HepG2 (cell line): ENCODE results near the gene KMT2B. TPM values are rescaled to one million over a fixed set of nuclear protein-coding genes. Genes with fewer than 3 reads are reported as not detected.

Source experiments
- ATAC-seq: fragments of 200-7000 bp; cut with Tn5 transposase; 3 replicates; pipeline ENCODE4 v1.9.1; 2020; ENCODE audit warnings: mild to moderate bottlenecking, moderate library complexity
- BruUV-seq: library from RNA; stranded (reverse); fragments of 400-500 nt; replicated peaks from 2 replicates; lab custom pipeline; 2021; lab: Mats Ljungman, UMichigan
- CTCF ChIA-PET: fragments of 300-600 bp; formaldehyde crosslinking; extraction: SDS; loops from one replicate; lab custom pipeline; 2021; ENCODE audit warnings: low total read pairs, inconsistent platforms, low intra/inter-chr PET ratio; lab: Yijun Ruan, JAX
- POLR2A ChIA-PET: fragments of 350-600 bp; sonication (Branson Sonifier 250); formaldehyde crosslinking; loops from one replicate; lab custom pipeline; 2020; ENCODE audit warnings: antibody characterized with exemption, inconsistent platforms; lab: Yijun Ruan, JAX
- DNase-seq: peaks from one replicate; pipeline ENCODE4 v3.0.0-alpha.2; 2015; ENCODE audit warnings: low spot score
- FAIRE-seq: peaks from 3 replicates; lab custom pipeline; 2011; peaks lifted over from hg19 to GRCh38; lab: Jason Lieb, UNC
- H2AFZ ChIP-seq: one replicate; pipeline ENCODE4 v1.6.1; 2011; ENCODE audit warnings: low read length, inconsistent platforms
- H3K27ac ChIP-seq: fragments of 300-600 bp; 3 replicates; pipeline ENCODE4 v1.8.0; 2011; ENCODE audit warnings: mixed run types, mild to moderate bottlenecking, mixed read lengths, low read length, inconsistent platforms; ENCODE audit not compliant: insufficient read depth; ENCODE audit errors: extremely low read length
- H3K27me3 ChIP-seq, 2 experiments: fragments of 200-600 bp in 1 of 2; 2 replicates in 1 of 2; 3 replicates in 1 of 2; pipeline versions ENCODE4 v1.6.0 to v1.8.0; 2011; ENCODE audit warnings: low read length in 2 of 2, mild to moderate bottlenecking in 2 of 2, moderate library complexity in 2 of 2, inconsistent platforms in 1 of 2; ENCODE audit not compliant: insufficient read depth in 2 of 2, control insufficient read depth in 1 of 2
- H3K36me3 ChIP-seq, 2 experiments: fragments of 200-600 bp in 1 of 2; replicated peaks in 1 of 2; 2 replicates in 1 of 2; 3 replicates in 1 of 2; pipeline versions ENCODE4 v1.5.1 to v1.8.0; 2011; ENCODE audit warnings: low read length in 2 of 2, inconsistent platforms in 1 of 2; ENCODE audit not compliant: insufficient read depth in 2 of 2, control insufficient read depth in 1 of 2
- H3K4me1 ChIP-seq: 2 replicates; pipeline ENCODE4 v1.5.1; 2012; ENCODE audit warnings: low read length, inconsistent platforms; ENCODE audit not compliant: insufficient read depth
- H3K4me2 ChIP-seq: 2 replicates; pipeline ENCODE4 v1.6.0; 2011; ENCODE audit warnings: low read depth, low read length, inconsistent platforms
- H3K4me3 ChIP-seq, 3 experiments: fragments of 200-600 bp in 1 of 3; sonication (generic), shearing (Covaris generic) in 1 of 3; replicated peaks in 1 of 3; 2 replicates each; pipeline ENCODE4 v1.5.1; 2011 to 2016; ENCODE audit warnings: low read length in 3 of 3, inconsistent platforms in 2 of 3, low read depth in 2 of 3, mild to moderate bottlenecking in 2 of 3, control low read depth in 1 of 3, mixed read lengths in 1 of 3; ENCODE audit not compliant: insufficient read depth in 1 of 3
- H3K79me2 ChIP-seq: one replicate; pipeline ENCODE4 v1.6.1; 2011; ENCODE audit warnings: low read length, inconsistent platforms; ENCODE audit not compliant: insufficient read depth
- H3K9ac ChIP-seq: 2 replicates; pipeline ENCODE4 v1.6.0; 2011; ENCODE audit warnings: mild to moderate bottlenecking, low read depth, low read length, inconsistent platforms; ENCODE audit not compliant: insufficient read depth
- H3K9me3 ChIP-seq: 2 replicates; pipeline ENCODE4 v1.5.1; 2012; ENCODE audit warnings: mild to moderate bottlenecking, low read length
- H4K20me1 ChIP-seq: 2 replicates; pipeline ENCODE4 v1.6.0; 2011; ENCODE audit warnings: inconsistent platforms, mild to moderate bottlenecking, low read length, moderate library complexity; ENCODE audit not compliant: insufficient read depth
- AGO2 ChIP-seq: fragments of 200-400 bp; formaldehyde crosslinking; optimal IDR thresholded peaks from 2 replicates; pipeline ENCODE3; 2017; ENCODE audit warnings: mild to moderate bottlenecking, low read depth, low read length, moderate library complexity
- MLLT10 ChIP-seq: sonication (generic); formaldehyde crosslinking; IDR thresholded peaks from 2 replicates; pipeline ENCODE4 v1.4.0; 2020; ENCODE audit warnings: missing genetic modification reagents
- RBFOX2 ChIP-seq: fragments of 200-400 bp; formaldehyde crosslinking; IDR thresholded peaks from 2 replicates; pipeline ENCODE4 v1.6.1; 2017; ENCODE audit warnings: low read depth, mild to moderate bottlenecking, low read length
- RFX1 ChIP-seq: fragments of 450-650 bp; IDR thresholded peaks from 2 replicates; pipeline ENCODE4 v1.6.1; 2017
- SPEN ChIP-seq: sonication (generic); formaldehyde crosslinking; IDR thresholded peaks from 2 replicates; pipeline ENCODE4 v1.5.1; 2020; ENCODE audit warnings: low read depth, mild to moderate bottlenecking, missing genetic modification reagents
- TEAD2 ChIP-seq: sonication (generic); formaldehyde crosslinking; IDR thresholded peaks from 2 replicates; pipeline ENCODE4 v1.9.0; 2021; ENCODE audit warnings: missing genetic modification reagents
- ZNF263 ChIP-seq: sonication (generic); formaldehyde crosslinking; IDR thresholded peaks from 2 replicates; pipeline ENCODE4 v1.4.0; 2020; ENCODE audit warnings: missing genetic modification reagents
- ZNF557 ChIP-seq: sonication (generic); formaldehyde crosslinking; IDR thresholded peaks from 2 replicates; pipeline ENCODE4 v1.4.0; 2020; ENCODE audit warnings: missing genetic modification reagents
- WGBS: methylation state at CpG from one replicate; pipeline ENCODE4 v1.1.6; 2017; ENCODE audit warnings: low lambda C conversion rate; 5-methylcytosine and 5-hydroxymethylcytosine counted together
- in situ Hi-C: cut with HindIII; loops from 2 replicates; pipeline ENCODE4 v1.10.0; 2017; ENCODE audit warnings: low pct_unique_long_range_greater_than_20kb; ENCODE audit not compliant: extremely low pct_ligation_motif_present
- intact Hi-C: fragments of 100-400 bp; cut with micrococcal nuclease; formaldehyde crosslinking; loops from one replicate; pipeline ENCODE4 v1.10.0; 2022; ENCODE audit not compliant: unreplicated experiment
- polyA plus RNA-seq, 8 experiments: library from polyadenylated mRNA; depleted of rRNA in 3 of 8; stranded (reverse) in 7 of 8; unstranded in 1 of 8; fragments of >200 nt; fragmentation: Illumina TruSeq in 4 of 8; extraction: Trizol in 4 of 8; gene quantifications; 2 replicates each; pipeline versions ENCODE4 v1.2.1 to v1.2.3, GENCODE V29; 2011 to 2016; ENCODE audit warnings: low read depth in 4 of 8, missing spikeins in 1 of 8, mixed read lengths in 1 of 8; ENCODE audit not compliant: insufficient read depth in 1 of 8
- total RNA-seq, 5 experiments: library from RNA; depleted of rRNA; stranded (reverse); fragments of >200 nt; fragmentation: Illumina TruSeq; extraction: Trizol; gene quantifications; 2 replicates each; pipeline ENCODE4 v1.2.3, GENCODE V29; 2016; ENCODE audit warnings: low read depth in 1 of 5
- TF ChIP-seq, protein P1 (sequence below): sonication (generic); formaldehyde crosslinking; IDR thresholded peaks from 2 replicates; pipeline ENCODE4 v1.4.0; 2020; ENCODE audit warnings: missing genetic modification reagents, borderline replicate concordance
- TF ChIP-seq, protein P2 (sequence below): sonication (generic); formaldehyde crosslinking; IDR thresholded peaks from 2 replicates; pipeline ENCODE4 v1.4.0; 2020; ENCODE audit warnings: missing genetic modification reagents

The KMT2B gene
- total and polyA plus RNA-seq, 2 of the 13 experiments (the other 11 are each of a cell fraction or from before 2014, with no cell fraction given) = 6.2 to 16.9 TPM

DNA sequence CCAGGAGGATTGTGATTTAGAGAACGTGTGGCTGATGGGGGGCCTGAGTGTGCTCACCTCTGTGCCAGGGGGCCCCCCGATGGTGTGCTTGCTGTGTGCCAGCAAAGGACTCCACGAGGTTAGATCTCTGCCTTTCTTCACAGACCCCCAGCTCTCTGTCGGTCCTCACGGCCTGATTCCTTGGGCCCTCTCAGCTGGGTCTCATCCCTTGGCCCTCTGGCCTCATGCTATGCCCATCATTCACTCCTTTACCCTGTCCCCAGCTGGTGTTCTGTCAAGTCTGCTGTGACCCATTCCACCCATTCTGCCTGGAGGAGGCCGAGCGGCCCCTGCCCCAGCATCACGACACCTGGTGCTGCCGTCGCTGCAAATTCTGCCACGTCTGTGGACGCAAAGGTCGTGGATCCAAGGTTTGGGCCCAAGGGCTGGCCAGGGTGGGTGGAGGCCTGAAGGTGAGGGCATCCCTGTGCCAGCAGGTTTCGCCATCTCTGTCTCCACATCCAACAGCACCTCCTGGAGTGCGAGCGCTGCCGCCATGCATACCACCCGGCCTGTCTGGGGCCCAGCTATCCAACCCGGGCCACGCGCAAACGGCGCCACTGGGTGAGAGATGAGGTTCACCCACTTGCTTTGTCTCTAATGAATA, 7.5 kb downstream of the KMT2B start:
- no peak for TF ChIP-seq MLLT10 (CRISPR knock-in tag)
- no peak for TF ChIP-seq ZNF263
- no peak for TF ChIP-seq SPEN (CRISPR knock-in tag)
- TF ChIP-seq, protein P1, sequence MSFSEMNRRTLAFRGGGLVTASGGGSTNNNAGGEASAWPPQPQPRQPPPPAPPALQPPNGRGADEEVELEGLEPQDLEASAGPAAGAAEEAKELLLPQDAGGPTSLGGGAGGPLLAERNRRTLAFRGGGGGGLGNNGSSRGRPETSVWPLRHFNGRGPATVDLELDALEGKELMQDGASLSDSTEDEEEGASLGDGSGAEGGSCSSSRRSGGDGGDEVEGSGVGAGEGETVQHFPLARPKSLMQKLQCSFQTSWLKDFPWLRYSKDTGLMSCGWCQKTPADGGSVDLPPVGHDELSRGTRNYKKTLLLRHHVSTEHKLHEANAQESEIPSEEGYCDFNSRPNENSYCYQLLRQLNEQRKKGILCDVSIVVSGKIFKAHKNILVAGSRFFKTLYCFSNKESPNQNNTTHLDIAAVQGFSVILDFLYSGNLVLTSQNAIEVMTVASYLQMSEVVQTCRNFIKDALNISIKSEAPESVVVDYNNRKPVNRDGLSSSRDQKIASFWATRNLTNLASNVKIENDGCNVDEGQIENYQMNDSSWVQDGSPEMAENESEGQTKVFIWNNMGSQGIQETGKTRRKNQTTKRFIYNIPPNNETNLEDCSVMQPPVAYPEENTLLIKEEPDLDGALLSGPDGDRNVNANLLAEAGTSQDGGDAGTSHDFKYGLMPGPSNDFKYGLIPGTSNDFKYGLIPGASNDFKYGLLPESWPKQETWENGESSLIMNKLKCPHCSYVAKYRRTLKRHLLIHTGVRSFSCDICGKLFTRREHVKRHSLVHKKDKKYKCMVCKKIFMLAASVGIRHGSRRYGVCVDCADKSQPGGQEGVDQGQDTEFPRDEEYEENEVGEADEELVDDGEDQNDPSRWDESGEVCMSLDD (CRISPR knock-in tag) = no peak
- peak; percentile 49; the same call in 1 of the 2 replicates for TF ChIP-seq RBFOX2
- TF ChIP-seq ZNF557 (CRISPR knock-in tag) = no peak
- no peak for TF ChIP-seq RFX1
- TF ChIP-seq TEAD2 = no peak
- peak; percentile 43 for TF ChIP-seq AGO2
- TF ChIP-seq, protein P2, sequence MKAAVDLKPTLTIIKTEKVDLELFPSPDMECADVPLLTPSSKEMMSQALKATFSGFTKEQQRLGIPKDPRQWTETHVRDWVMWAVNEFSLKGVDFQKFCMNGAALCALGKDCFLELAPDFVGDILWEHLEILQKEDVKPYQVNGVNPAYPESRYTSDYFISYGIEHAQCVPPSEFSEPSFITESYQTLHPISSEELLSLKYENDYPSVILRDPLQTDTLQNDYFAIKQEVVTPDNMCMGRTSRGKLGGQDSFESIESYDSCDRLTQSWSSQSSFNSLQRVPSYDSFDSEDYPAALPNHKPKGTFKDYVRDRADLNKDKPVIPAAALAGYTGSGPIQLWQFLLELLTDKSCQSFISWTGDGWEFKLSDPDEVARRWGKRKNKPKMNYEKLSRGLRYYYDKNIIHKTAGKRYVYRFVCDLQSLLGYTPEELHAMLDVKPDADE (CRISPR knock-in tag) = no peak
- TF ChIP-seq, all 625 proteins: peak for 2
- no peaks in the 10 kb centered on the region for H4K20me1 ChIP-seq
- no peak for ATAC-seq
- no peak overlapping the region for H3K27ac ChIP-seq
- no peak overlapping the region for H2AFZ ChIP-seq
- CTCF ChIA-PET = no interaction called here
- BruUV-seq = no TSS peak
- no peak for FAIRE-seq
- no peaks in the 10 kb centered on the region for H3K27me3 ChIP-seq
- WGBS = 97% methylated on average over 11 of the region's 23 CpGs
- no peaks in the 10 kb centered on the region for H3K9me3 ChIP-seq
- H3K4me2 ChIP-seq = no peak overlapping the region
- POLR2A ChIA-PET = interaction anchor here (1.6 to 1.7 kb wide), 2 partner anchors 15 kb away, joined by 5 to 8 read pairs; no protein-coding TSS in a partner anchor
- peaks cover under 1% of the 10 kb centered on the region; the same call in 1 of the 2 replicates for H3K4me1 ChIP-seq
- intact Hi-C loops = no loop called here
- no peak overlapping the region for H3K9ac ChIP-seq
- H3K79me2 ChIP-seq = no peaks in the 10 kb centered on the region
- DNase-seq = no peak
- peaks cover 66 to 90% of the 10 kb centered on the region in 2 experiments for H3K36me3 ChIP-seq
- in situ Hi-C loops = no loop called here
- H3K4me3 ChIP-seq = no peak overlapping the region
